Measurements from ENCODE around the gene CACNA1A.

GRCh38 chr19:13362668-13363067 lies 143.6 kb downstream of the CACNA1A start:
- no peak for TF ChIP-seq EZH2 (IDR thresholded peaks at IDR 0.05; ENCODE audit: borderline replicate concordance, low read length)
- TF ChIP-seq, protein P1, sequence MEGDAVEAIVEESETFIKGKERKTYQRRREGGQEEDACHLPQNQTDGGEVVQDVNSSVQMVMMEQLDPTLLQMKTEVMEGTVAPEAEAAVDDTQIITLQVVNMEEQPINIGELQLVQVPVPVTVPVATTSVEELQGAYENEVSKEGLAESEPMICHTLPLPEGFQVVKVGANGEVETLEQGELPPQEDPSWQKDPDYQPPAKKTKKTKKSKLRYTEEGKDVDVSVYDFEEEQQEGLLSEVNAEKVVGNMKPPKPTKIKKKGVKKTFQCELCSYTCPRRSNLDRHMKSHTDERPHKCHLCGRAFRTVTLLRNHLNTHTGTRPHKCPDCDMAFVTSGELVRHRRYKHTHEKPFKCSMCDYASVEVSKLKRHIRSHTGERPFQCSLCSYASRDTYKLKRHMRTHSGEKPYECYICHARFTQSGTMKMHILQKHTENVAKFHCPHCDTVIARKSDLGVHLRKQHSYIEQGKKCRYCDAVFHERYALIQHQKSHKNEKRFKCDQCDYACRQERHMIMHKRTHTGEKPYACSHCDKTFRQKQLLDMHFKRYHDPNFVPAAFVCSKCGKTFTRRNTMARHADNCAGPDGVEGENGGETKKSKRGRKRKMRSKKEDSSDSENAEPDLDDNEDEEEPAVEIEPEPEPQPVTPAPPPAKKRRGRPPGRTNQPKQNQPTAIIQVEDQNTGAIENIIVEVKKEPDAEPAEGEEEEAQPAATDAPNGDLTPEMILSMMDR (IDR thresholded peaks at IDR 0.05; ENCODE audit: low read length) = no peak
